Left forelimb (tissue), 1 donor: ENCODE results near the gene EEFSEC.

Experiments
- DNase-seq: peaks from one replicate; pipeline ENCODE4 v3.0.0-alpha.2; 2018; ENCODE audit warnings: low spot score

The EEFSEC gene

DNA sequence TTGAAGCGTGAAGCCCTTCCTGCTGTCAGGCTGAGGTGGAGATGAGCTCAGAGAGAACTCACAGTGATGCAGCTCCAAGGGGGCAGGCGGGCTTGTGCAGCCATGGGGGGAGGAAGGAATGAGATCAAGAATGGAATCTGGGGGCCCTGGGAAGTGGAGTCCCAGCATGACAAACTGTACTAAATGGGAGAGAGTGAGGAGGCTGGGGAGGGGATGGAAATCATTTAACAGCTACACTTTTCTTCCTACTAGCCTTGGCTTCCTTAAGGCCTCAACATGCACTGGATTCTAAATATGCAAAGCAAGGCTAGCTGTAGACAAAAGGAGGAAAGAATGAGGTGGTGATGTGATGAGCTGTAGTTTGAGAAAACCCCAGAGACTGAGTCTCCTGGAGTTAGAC is 133.9 kb downstream of the EEFSEC start:
- DNase-seq: no peak

DNA sequence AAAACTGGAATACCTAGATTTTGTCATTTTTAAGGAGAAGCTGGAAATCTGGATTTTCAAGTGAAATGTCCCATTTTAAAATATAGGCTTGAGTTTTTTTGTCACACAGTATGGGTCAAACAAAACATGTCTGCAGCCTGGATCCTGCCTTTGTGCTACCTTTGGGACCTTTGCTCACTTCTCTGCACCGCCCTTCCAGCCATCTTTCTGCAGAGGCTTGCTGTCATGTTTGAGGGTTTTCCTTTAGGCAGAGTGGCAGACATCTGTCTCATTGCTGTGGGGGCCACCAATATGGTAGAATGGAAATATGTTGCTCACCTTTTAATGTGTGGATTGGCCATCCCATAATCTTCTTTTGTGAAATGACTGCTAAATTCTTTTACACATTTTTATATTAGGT is 136.3 kb downstream of the EEFSEC start:
- DNase-seq: no peak

DNA sequence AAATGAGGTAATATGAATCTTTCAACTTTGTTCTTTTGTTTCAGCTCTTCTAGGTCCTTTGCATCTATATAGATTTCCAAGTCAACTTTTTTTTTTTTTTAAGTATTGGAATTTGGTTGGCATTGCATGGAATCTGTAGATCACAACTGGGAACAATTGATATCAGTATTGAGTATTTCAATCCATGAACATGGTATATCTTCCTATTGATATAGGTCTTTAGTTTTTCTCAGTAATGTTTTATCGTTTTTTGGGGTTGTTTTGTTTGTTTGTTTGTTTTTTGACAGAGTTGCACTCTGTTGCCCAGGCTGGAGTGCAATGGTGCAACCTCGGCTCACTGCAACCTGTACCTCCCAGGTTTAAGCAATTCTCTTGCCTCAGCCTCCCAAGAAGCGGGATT is 137.2 kb downstream of the EEFSEC start:
- DNase-seq: no peak

DNA sequence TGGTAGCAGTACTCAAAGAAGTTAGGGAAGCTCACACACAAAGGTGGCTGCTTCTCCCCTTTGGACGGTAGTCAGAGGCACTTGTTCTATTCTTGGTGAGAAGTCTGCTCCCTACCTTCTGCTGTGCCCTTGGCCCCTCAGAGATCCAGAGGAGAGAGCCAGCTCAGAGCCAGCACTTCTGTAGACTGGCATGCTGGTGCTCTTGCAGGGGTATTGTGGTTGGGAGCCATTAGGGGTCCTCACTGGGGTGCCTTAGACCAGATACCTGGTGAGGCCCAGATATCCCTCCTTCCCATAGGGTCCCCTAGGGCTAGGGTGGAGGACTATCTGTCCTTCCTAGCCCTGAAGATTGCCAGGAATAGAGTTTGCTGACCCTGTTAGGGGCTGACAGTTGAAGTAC is 140.6 kb downstream of the EEFSEC start:
- DNase-seq: peak; percentile 22

DNA sequence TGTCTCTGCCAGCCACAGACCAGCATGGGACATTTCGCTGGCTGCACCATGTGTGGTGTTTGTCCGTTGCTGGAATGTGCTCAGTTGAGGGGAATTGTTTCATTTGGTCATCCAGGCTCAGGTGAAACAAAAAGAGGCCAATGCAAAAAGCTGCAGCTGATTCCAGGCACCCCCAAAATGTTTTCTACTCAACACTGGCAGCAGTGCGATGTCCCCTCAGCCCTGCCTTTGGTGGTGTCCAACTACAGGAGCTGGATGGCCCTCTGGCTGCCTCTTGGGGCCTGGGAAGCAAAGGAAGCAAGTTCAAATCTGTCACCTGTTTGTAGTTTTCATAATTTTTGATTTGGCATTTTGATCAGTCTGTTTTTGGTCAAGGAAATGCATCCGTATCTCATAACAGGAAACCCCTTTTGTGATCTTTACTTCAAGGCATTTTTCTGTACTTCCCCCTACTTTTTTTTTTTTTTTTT is 141.8 kb downstream of the EEFSEC start:
- DNase-seq: peak; percentile 46

DNA sequence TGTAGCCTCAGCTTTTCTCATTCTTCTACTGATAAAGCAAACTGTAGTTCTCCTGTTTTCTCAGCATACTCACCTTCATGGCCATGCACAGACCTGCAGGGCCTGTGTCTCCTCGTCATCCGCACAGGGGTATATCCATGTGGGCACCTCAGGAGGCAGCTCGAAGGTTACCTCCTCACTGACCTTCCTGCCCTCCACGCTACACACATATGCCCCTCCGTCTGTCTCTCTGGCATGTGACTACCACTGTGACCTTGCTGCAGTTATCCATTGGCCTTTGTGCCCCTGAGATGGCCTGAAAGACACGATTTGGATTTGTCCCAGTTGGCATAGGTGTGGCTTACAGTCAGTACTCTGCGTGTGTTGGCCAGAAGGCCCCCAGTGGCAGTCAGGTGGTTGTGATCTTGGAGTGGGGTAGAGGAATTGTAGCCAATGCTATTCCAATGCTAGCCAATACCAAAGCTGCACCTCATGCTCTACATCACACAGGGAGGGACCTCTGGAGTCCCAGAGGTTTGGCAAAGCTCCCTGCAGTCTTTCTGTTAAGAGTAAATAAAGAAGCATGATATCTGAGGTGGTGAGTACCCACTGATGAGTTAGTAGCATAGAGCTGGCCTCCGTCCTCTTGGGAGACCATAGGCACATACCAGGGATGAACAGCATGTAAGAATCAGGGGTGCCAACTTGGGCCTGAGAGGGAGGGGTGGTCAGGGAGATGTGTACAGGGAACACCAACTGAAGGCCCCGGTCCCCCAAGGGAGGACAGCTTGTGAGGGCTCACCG is 143.4 kb downstream of the EEFSEC start:
- peak; percentile 41 for DNase-seq

DNA sequence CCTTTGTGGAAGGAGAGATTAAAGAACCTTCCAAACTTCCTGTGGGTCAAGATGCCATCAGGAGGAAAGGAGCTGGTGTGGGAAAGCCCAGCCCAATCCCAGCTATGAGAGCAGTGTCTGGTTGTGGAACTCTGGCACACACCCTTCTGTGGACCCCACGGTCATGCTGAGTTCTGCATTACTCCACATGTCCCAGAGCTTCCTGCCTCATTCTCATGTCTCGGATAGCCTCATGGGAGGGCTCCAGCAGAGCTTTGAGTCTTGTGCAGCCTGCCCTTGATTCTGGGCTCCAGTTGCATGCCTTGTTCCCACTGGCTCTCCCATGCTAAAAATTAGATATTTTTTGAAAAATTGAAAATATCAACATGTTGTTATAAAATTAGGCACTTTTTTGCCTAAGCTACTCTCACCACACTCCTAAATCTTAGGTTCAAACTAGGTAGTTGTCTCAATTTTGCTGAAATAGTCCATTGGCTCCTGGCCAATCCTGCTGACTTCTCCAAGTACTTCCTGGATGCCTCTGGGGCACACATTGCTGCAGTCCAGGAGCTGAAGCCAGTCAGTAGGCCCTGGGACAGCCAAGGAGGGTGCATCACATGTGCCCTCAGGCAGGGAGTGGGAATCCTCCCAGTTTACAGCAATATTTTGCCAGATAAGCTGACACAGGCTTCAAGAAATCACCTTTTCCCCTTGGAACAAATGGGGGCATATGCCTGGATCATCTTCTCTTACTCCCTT is 144.3 kb downstream of the EEFSEC start:
- peak; percentile 49 for DNase-seq

DNA sequence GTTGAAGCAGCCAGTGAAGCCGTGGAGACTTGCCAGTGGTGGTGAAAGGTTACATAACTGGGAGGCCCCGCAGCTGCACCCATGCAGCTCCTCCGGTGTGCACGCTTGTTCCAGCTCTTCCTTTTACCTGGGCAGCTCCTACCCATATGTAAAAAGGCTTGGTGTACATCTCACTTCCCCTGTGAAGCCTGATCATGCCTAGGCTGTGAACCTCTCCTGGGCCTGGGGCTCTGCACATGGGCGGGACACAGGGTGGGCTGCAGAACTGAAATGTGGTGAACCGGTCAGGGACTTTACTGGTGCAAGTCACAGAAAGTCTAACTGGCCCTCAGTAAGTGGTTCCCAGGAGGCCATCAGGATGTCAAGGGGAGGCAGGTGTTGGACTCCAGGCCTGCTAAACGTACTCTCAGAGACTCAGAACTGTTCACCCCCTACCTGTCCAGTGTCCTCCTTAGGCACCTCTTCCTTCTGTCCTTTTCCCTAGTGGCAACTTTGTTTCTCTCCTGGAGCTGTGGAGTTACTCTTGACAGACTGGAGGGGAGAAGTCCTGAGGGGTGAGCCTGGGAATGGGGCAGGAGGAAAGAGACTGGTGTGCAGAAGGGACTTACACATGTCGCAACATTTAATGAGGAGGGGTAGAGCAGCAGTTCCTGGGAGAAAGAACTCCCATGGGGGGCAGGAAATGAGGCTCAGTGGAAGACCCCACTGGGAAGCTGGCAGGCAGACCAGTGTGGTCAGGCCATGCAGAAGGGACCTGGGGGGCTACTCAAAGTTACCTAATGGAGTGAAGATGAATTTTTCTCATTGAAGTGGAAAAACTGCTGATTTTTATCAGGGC is 148.1 kb downstream of the EEFSEC start:
- peak; percentile 45 for DNase-seq

DNA sequence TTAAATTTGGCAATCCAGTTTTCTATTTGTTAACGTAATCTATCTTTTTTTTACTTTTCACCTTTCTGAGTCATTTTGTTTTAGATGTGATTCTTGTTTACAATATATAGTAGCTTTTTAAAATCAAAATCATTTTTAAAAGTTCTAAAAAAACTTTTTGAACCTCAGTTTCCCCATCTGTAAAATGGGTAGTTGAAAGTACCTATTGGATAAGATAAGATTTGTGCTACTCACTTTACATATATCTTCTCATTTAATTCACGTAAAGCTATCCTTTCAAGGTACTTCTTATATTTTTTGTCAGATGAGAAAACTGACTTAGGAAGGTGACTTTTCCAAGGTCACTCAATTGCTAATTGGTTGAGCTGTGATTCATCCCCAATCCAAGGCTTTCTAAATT is 153.2 kb downstream of the EEFSEC start:
- DNase-seq: no peak

DNA sequence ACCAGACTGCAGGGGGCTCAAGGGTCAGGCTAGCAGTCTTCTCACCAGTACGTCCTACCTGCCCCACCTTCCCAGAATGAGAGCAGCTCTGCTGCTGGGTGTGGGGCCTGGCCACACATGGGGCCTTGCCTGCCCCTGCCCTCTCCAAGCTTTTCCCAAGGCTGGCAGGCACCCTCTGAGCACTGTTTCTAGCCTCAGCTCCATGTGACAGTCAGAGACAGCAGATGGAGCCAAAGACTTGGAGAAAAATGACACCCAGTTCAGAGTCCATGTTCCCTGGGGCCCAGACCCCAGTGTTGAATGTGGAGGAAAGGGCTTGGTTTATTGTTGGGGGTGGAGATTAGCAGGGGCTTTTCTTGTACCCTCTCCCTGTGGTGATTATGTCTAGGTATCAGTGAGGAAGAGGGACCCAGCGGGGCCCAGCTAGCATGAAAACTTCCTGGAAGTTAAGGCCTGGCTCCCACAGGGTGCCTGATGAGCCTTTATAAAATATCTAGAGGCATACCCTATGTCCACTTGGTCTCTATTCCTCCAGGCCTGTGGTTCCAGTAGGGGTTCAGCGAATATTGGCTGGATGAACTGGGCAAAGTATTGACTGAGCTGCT is 153.8 kb downstream of the EEFSEC start:
- DNase-seq: peak; percentile 48

DNA sequence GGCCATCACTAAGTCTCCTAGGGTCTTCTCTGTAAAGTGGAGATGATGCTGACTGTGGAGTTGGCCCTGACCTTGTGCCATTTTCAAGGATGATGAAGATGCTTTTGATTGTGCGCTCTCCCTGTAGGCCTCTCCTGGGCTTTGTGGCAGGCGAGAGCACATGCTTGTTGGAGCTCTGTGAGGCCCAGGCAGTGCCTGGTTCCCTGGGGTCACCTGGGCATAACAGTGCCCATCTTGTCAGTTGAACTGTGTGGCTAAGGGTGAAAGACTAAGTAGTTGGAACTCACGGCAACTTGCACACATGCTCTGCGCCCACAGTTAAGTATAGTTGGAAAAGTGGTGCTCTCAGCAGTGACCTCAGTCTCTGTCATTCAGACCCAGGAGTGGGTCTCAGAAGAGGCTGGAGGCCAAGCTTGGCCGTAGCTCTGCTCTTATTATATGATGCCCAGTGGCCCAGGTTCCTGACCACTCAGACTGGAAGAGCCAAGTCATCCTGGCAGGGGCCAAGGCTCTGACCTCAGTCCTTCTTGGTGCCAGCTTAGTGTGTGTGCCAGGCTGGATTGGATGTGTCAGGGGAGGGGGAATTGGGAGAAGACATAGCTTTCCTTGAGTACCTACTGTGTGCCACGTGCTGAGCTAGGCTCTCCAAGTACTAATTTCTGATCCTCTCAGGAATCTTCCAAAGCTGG is 154.6 kb downstream of the EEFSEC start:
- DNase-seq: peak; percentile 41

DNA sequence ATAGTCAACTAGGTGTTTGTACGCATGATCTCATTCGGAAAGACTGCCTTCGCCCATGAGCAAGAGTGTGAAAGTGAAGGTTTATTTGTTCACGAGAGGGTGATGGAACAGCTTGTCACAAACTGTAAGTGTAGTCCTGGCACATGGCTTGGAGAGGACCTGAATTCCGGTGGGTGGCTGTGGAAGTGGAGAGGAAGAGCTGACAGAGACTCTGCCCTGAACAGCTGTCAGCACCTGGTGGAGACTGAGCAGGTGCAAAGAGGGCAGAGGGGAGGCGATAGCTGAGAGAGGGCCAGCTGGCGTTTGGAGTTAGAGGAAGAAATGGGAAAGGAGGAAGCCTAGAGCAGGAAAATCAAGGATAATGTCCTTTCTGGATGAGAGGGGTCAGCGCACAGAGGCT is 155.7 kb downstream of the EEFSEC start:
- peak; percentile 67 for DNase-seq

DNA sequence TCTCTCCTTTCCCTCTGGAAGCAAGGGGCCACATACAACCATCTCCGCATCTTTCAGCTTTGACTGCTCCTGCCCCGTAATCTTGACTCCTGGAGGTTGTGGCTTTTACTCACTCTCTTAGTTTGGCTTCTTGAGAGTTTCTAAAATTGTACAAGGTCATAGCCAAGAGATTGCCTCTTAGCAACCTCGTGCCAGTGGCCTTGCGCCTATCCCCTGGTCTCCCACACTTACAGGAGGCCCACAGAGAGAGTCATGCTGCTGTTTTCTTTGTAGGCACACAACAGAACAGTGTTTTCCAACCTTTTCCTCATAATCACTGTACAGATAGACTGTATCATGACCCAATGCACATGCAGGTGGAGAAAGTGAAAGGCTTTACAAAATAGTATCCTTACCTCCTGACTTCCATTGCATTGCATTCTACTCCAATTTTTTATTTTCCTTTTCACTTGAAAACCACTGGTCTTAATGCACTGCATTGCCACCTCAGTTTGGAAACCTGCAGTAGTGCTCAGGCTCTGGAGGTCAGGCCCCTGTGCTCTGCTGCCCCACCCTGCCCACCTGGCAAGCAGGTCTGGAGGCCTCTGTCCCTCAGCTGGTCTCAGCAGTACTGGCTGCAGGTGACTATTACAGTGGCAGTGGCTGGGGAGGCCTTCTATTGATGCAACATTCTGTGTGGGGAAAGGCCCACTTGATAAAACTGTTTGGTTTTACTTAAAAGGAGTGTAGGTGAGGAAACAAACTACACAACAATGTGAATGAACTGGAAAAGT is 157.2 kb downstream of the EEFSEC start:
- DNase-seq: peak; percentile 40

DNA sequence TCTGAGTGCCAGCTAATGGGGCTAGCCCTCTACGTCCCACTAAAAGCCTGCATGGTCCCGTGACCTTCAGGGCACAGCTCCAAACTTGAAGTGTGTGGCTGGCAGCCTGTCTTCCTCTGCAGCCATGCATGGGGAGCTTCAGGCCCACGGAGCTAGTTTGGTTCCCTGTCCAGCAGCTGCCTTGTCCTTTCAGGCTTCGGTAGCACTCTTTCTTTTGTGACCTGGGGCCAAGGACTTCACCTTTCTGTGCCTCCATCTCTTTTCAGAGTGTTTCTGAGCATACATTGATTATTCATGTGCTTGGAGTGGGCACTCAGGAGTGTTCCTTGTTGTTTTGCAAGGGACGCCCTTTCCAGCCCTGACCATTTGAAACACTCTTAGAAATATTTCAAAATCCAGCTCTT is 158.2 kb downstream of the EEFSEC start:
- peak; percentile 9 for DNase-seq

DNA sequence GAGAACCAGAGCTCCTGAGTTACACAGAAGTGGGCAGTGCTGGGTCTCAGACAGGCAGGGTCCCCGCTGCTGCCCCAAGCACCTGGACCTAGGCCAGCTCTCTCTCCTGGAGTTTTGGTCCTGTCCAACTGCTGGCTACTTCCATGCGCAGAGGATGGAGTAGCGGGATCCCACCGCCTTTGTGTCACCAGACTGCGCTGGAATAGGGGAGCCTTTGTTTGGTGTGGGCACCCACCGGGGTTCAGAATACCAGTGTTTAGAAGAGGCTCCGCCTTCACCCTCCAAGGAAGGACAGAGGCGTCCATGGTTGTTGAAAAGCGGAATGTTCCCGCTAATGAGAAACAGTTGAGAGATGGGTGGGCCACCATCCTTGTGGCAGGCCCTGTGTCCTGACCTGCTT is 159.0 kb downstream of the EEFSEC start:
- peak; percentile 44 for DNase-seq

DNA sequence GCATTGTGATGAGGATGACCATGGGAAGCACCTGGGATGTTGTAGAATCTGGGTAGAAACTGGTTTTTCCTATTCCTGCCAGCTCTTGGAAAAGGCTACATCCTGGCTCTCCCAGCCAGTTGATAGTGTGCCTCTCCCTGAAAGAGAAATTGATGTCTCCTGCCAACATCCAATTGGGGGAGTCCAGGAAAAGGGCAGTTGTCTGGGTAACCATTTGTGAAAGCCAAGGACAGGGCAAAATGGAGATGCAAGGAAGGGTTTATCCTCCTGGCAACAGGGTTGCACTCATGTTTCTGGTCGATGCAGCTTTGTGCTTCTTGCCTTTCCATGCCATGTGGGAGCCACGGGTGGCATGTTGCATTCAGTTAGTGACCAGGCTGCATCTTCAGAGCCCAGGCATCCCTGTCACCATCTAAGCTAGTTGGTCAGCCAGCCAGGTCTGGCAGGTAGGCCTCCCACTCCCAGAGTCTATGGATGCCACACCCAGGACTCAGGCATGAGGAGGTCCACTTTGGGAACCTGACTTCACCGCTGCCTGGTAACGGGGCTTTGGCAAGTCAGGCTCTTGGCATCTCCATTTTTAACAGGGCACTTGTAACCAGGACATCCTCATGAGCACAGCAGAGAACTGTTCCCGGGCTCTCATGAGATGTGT is 159.9 kb downstream of the EEFSEC start:
- DNase-seq: peak; percentile 42

DNA sequence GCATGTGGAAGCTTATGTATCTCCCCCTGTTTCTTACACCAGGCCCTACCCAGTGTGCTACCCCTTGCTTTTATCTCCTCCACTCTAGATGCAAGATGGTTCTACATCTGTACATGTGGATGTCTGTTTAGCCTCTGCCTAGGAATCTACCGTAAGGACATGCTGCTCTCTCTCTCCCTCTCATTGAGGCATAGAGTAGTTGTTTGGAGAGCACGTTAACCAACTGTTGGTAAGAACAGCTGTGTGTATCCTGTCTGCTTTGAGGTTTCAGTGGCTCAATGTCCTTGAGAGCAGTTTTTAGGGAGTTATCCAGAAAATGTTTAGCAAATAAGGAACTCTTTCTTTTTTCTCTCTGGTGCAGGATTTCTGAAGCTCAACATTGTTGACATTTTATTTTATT is 160.7 kb downstream of the EEFSEC start:
- DNase-seq: peak; percentile 38

DNA sequence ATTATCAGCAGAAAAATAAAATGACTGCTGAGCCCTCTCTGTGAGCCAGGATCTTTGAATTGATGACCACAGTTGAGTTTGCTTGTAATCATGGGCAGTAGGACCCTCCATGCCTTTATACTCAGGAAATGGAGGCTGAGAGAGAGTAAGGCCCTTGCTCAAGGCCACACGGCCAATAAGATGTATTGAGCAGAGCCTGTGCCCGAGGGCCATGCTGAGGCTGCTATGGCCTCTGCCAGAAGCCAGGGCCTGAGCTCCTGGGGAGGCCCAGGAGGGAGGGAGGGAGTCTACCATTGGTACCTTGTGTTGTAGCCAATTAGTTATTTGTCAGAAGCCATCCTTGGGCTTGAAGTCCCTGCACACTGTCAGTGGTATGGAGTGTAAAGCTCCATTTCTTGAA is 162.0 kb downstream of the EEFSEC start:
- peak; percentile 51 for DNase-seq

DNA sequence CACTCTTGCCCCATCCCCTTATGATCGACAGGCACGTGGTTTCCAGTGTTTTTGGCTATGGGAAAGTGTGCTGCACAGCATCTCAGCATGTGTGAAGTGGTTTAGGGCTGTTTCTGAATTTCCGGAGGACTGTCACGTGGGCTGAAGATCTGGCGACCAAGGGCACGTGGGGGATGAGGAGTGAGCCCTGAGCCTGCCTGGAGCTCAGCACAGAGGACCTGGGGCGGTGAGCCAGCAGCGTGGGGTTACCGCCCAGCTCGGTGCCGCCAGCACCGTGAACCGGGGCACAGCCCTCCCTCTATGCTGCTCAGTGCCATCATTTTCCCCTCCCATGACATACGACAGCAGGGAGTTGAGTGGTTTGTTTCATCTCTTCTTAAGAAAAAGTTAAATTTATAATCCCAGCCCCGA is 163.2 kb downstream of the EEFSEC start:
- peak; percentile 64 for DNase-seq

DNA sequence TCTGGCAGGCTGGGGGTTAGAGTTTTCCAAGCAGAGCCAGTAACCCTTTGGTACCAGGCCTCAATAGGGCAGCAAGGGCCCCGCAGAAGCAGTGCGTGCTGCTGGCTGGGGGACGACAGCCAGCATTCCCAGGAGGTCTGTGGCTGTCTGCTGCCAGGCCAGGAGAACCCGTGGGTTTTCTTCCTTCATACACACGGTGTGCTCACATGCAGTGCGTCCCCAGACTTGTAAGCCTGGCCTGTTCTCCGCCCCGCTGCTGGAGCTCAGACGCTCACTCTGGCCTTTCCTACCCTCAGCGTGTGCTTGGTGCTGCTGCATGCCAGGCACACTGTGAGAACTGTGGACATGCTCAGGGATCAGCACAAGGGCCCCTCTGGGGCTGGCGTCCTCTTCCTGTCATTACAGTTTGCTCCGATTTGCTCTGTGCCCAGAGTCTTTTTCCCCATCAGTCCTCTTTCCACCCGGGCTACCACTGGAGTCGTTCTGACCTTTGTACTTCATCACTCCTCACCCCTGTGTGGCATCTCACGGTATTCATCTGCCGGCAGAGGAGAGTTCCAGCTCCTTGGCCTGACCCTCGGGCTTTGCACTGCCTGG is 163.9 kb downstream of the EEFSEC start:
- DNase-seq: peak; percentile 60
